Measurements from ENCODE around the gene RNF182. TPM values are rescaled to one million over a fixed set of nuclear protein-coding genes. Genes with fewer than 3 reads are reported as not detected.

RNF182 gene
- total RNA-seq, 1 experiment from 2014 or later: 0.20 TPM

- Histone ChIP-seq H3K4me1 (no peaks in the 10 kb centered on the region), H3K9me3 (replicated peaks) (no peaks in the 10 kb centered on the region)
These were observed 13.4 kb upstream of the RNF182 start for GRCh38 chr6:13911337-13911736.

GRCh38 chr6:13913226-13914001 is 11.3 kb upstream of the RNF182 start:
- H3K4me3 ChIP-seq: no peak overlapping the region
- H3K36me3 ChIP-seq: no peaks in the 10 kb centered on the region
- no peaks in the 10 kb centered on the region for H3K27me3 ChIP-seq
- no peaks in the 10 kb centered on the region for H3K4me1 ChIP-seq
- H3K9me3 ChIP-seq (replicated peaks): no peaks in the 10 kb centered on the region
- DNase-seq: no peak
- no peak overlapping the region for H3K27ac ChIP-seq

More at GRCh38 chr6:13911337-13911736, 13.4 kb upstream of the RNF182 start:
- H3K36me3 ChIP-seq: no peaks in the 10 kb centered on the region
- no peak overlapping the region for H3K4me3 ChIP-seq
- H3K27me3 ChIP-seq: no peaks in the 10 kb centered on the region
- H3K27ac ChIP-seq: no peak overlapping the region
- no peak for DNase-seq

- Histone ChIP-seq H3K36me3 (no peaks in the 10 kb centered on the region), H3K4me1 (no peaks in the 10 kb centered on the region), H3K9me3 (replicated peaks) (no peaks in the 10 kb centered on the region), H3K4me3 (no peak overlapping the region), H3K27me3 (no peaks in the 10 kb centered on the region), H3K27ac (no peak overlapping the region)
- DNase-seq: no peak
These were observed 10.4 kb upstream of the RNF182 start for GRCh38 chr6:13914351-13914750.

- no peak for DNase-seq
- Histone ChIP-seq H3K27me3 (no peaks in the 10 kb centered on the region), H3K9me3 (replicated peaks) (no peaks in the 10 kb centered on the region), H3K4me3 (no peak overlapping the region), H3K4me1 (no peaks in the 10 kb centered on the region), H3K36me3 (no peaks in the 10 kb centered on the region), H3K27ac (no peak overlapping the region)
These were observed 9.1 kb upstream of the RNF182 start for GRCh38 chr6:13915561-13916229.

- H3K4me1 ChIP-seq: no peaks in the 10 kb centered on the region
- DNase-seq: peak in 1 of 2 experiments; percentile 22
- H3K27ac ChIP-seq: no peak overlapping the region
- H3K4me3 ChIP-seq: no peak overlapping the region
- H3K9me3 ChIP-seq (replicated peaks): no peaks in the 10 kb centered on the region
- H3K27me3 ChIP-seq: no peaks in the 10 kb centered on the region
- H3K36me3 ChIP-seq: no peaks in the 10 kb centered on the region
These were observed 8.4 kb upstream of the RNF182 start for GRCh38 chr6:13916230-13916944.

- DNase-seq: no peak
- Histone ChIP-seq H3K27ac (no peak overlapping the region), H3K36me3 (no peaks in the 10 kb centered on the region), H3K9me3 (replicated peaks) (no peaks in the 10 kb centered on the region), H3K4me3 (no peak overlapping the region), H3K27me3 (no peaks in the 10 kb centered on the region), H3K4me1 (no peaks in the 10 kb centered on the region)
These were observed 7.6 kb upstream of the RNF182 start for GRCh38 chr6:13917141-13917540.

- no peaks in the 10 kb centered on the region for H3K36me3 ChIP-seq
- H3K4me3 ChIP-seq: no peak overlapping the region
- H3K27me3 ChIP-seq: no peaks in the 10 kb centered on the region
- no peaks in the 10 kb centered on the region for H3K9me3 ChIP-seq (replicated peaks)
- H3K4me1 ChIP-seq: no peaks in the 10 kb centered on the region
- no peak overlapping the region for H3K27ac ChIP-seq
- no peak for DNase-seq
These were observed 6.0 kb upstream of the RNF182 start for GRCh38 chr6:13918686-13919250.

- no peaks in the 10 kb centered on the region for H3K36me3 ChIP-seq
- H3K27me3 ChIP-seq: no peaks in the 10 kb centered on the region
- no peaks in the 10 kb centered on the region for H3K4me1 ChIP-seq
- no peak for DNase-seq
- no peak overlapping the region for H3K27ac ChIP-seq
- H3K4me3 ChIP-seq: no peak overlapping the region
- H3K9me3 ChIP-seq (replicated peaks): no peaks in the 10 kb centered on the region
These were observed 4.9 kb upstream of the RNF182 start for GRCh38 chr6:13919861-13920260.

GRCh38 chr6:13920552-13920951 is 4.2 kb upstream of the RNF182 start:
- Histone ChIP-seq H3K27me3 (no peaks in the 10 kb centered on the region), H3K36me3 (no peaks in the 10 kb centered on the region), H3K9me3 (replicated peaks) (no peaks in the 10 kb centered on the region), H3K27ac (no peak overlapping the region), H3K4me3 (no peak overlapping the region), H3K4me1 (no peaks in the 10 kb centered on the region)
- no peak for DNase-seq

- Histone ChIP-seq H3K4me1 (no peaks in the 10 kb centered on the region), H3K27ac (no peak overlapping the region), H3K9me3 (replicated peaks) (no peaks in the 10 kb centered on the region), H3K36me3 (no peaks in the 10 kb centered on the region), H3K4me3 (no peak overlapping the region), H3K27me3 (no peaks in the 10 kb centered on the region)
- DNase-seq: no peak
These were observed 2.0 kb upstream of the RNF182 start for GRCh38 chr6:13922750-13923149.

- Histone ChIP-seq H3K27ac (no peak overlapping the region), H3K4me3 (no peak overlapping the region), H3K9me3 (replicated peaks) (no peaks in the 10 kb centered on the region), H3K4me1 (no peaks in the 10 kb centered on the region), H3K36me3 (no peaks in the 10 kb centered on the region), H3K27me3 (no peaks in the 10 kb centered on the region)
- no peak for DNase-seq
These were observed 1.1 kb upstream of the RNF182 start for GRCh38 chr6:13923527-13924145.

GRCh38 chr6:13924146-13924948 is 405 bp upstream of the RNF182 start:
- Histone ChIP-seq H3K4me3 (peak overlapping the region; percentile 54), H3K27me3 (no peaks in the 10 kb centered on the region), H3K36me3 (no peaks in the 10 kb centered on the region), H3K27ac (no peak overlapping the region), H3K9me3 (replicated peaks) (no peaks in the 10 kb centered on the region), H3K4me1 (no peaks in the 10 kb centered on the region)
- peak; percentile 17 to 34 for DNase-seq

GRCh38 chr6:13926378-13926777 is 1.6 kb downstream of the RNF182 start:
- Histone ChIP-seq H3K4me1 (no peaks in the 10 kb centered on the region), H3K4me3 (no peak overlapping the region), H3K36me3 (no peaks in the 10 kb centered on the region), H3K9me3 (replicated peaks) (no peaks in the 10 kb centered on the region), H3K27me3 (no peaks in the 10 kb centered on the region), H3K27ac (no peak overlapping the region)
- no peak for DNase-seq

GRCh38 chr6:13927203-13927602 is 2.5 kb downstream of the RNF182 start:
- H3K4me1 ChIP-seq: no peaks in the 10 kb centered on the region
- no peak for DNase-seq
- H3K27me3 ChIP-seq: no peaks in the 10 kb centered on the region

More at GRCh38 chr6:13927203-13927602, 2.5 kb downstream of the RNF182 start:
- H3K27ac ChIP-seq: no peak overlapping the region
- H3K36me3 ChIP-seq: no peaks in the 10 kb centered on the region
- no peak overlapping the region for H3K4me3 ChIP-seq
- H3K9me3 ChIP-seq (replicated peaks): no peaks in the 10 kb centered on the region

Data from SJCRH30 (cell line).